Forelimb muscle (tissue), 1 donor: ENCODE results near the gene RUFY3. TPM values are rescaled to one million over a fixed set of nuclear protein-coding genes. Genes with fewer than 3 reads are reported as not detected.
"Not testable (repeated sequence)": the region's sequence is repeated elsewhere in the genome, so short reads cannot be mapped to it uniquely, and the experiment has no call there.

Experiments used
- DNase-seq: peaks from one replicate; pipeline ENCODE4 v3.0.0-alpha.2; 2013; ENCODE audit warnings: low read depth
- polyA plus RNA-seq: library from polyadenylated mRNA; unstranded; fragments of 120-200 nt; gene quantifications from one replicate; pipeline ENCODE4 v1.2.1, GENCODE V29; 2013; ENCODE audit not compliant: insufficient read length

Gene RUFY3, protein sequence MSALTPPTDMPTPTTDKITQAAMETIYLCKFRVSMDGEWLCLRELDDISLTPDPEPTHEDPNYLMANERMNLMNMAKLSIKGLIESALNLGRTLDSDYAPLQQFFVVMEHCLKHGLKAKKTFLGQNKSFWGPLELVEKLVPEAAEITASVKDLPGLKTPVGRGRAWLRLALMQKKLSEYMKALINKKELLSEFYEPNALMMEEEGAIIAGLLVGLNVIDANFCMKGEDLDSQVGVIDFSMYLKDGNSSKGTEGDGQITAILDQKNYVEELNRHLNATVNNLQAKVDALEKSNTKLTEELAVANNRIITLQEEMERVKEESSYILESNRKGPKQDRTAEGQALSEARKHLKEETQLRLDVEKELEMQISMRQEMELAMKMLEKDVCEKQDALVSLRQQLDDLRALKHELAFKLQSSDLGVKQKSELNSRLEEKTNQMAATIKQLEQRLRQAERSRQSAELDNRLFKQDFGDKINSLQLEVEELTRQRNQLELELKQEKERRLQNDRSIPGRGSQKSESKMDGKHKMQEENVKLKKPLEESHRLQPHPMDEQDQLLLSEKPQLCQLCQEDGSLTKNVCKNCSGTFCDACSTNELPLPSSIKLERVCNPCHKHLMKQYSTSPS
- 89.7 TPM for polyA plus RNA-seq

DNA sequence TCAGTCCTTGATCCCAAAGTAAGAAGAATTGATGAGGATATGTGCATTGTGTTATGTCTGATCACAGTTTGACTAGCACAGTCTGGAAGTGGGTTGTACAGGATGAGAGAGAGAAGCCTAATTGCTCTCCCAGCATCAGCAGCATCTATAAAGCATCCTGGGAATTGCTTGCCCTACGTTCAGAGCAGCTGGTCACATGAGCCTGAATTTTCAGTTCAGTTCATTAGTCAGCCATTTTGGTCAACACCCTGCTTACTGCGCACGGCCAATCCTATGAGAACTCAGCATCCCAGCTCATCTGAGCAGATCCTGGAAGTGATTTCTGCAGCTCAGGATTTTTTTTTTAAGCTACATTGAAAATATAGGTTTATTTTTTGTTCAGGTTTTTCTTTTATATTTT is at the start of gene RUFY3:
RUFY3 (plus strand) TSS at position 218 of the 400 bp plus-strand sequence. CDS start 610 bp downstream, outside the sequence.
- DNase-seq, result peak; percentile 83

DNA sequence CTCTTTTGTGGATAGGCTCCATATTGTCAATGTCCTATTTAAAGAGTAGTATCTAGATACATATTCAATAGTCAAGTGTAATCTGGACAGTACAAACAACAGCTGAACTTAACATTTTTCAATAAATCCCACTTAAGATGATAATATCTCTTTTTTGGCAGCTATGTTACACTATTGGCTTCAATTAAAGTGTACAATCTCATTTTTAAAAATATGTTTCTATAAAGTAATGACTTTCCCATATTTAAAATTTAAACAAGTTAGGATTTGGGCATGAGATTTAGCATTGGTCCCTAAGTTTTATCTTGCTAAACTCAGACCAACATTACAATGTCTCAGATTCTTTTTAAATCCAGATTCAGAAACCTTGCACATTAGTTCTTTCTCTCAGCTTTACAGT is 47.6 kb upstream of the RUFY3 start:
- DNase-seq, result no peak

DNA sequence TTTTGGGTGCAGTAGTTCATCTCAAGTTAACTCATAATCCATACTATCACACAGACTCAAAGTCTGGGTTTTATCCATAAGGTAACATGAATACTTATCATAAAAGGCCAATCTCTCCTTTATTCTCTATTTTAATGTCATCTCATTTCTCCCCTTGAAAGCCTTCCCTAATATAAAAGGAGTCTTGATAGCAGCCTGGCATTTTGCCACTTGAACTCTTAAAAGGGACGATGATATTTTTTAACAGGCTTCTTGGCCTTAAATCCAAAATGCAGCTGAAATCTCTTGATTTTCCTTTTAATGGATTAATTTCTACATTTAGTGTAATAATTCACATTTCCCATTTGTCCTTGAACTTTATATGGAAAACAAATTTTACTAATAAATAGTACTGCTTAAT is 47.0 kb upstream of the RUFY3 start:
- DNase-seq, result no peak

DNA sequence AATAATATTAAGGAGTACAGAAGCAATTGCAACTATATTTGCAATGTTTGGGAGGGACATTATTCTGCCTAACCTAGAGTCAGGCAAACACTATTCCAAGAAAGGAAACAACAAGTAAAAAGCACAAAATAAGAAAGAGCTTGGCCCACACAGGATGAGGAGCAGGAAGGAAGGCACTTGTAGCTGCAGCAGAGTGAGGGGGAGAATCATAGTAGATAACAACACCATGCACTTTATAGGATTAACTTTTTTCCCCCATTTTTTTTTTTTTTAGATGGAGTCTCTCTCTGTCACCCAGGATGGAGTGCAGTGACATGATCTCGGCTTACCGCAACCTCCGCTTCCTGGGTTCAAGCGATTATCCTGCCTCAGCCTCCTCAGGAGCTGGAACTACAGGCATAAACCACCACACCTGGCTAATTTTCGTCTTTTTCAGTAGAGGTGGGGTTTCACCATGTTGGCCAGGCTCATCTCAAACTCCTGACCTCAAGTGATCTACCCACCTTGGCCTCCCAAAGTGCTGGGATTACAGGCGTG is 45.1 kb upstream of the RUFY3 start:
- no peak for DNase-seq

DNA sequence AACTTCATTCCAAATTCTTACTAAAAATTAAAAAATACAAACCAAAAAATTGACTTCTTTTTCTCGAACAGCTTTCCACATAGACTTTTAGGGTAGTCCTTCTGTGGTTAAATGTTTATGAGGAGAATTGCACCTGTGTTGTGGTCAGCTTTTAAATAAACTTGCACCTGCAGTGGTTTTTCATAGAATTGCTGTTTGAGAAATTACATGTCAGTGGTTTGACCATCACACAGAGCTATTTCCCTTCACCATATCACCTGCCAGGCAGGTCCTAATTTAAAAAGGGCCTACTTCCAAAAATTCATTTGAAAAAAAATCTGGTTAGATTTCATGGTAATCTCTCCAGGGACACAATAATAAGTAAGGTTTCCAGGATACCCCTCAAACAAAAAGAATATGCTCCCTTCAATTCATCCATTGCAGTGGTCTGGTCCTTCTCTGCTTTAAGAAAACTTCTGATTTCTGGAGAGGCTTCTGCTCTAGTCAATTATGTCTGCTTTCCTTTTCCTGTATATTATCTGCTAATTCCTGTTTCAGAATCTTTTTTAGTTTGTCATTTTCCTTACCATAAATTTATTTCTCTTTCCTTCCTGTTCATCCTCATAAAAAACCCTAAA is 43.3 kb upstream of the RUFY3 start:
- no peak for DNase-seq

DNA sequence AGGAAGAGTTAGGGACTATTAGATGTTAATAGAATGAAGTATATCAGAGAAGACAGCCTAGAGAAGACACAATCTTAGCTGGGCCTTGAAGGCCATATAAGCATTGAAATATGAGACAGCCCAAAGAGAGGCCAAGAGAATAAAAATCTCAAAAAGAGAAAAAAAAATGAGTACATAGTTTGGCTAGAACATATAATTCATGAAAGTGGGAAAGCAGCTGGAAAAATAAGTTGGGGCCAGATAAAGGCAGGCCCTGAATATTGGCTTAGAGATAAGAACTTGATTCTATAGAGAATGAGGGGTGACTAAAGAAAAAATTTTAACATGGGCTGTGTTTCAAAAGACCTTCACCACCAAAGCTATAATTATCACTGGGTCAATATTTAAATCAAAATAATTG is 40.8 kb upstream of the RUFY3 start:
- DNase-seq, result no peak

DNA sequence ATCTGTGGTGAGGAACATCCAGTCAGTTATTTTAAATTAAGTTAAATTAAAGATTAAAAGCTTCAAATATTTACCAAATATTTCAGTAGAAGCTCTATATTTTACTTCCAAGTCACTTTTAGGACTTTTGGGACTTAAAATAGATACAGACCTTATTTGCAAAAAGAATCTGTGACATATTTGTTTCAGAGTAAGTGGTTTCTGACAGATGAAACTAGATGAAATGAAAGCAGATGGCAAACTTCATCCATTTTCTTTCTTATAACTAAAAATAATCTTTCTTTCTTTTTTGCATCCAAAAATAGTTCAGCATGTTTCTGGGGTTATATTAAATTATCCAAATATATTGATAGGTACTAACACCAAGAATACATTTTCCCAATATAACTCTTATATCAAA is 40.1 kb upstream of the RUFY3 start:
- no peak for DNase-seq

DNA sequence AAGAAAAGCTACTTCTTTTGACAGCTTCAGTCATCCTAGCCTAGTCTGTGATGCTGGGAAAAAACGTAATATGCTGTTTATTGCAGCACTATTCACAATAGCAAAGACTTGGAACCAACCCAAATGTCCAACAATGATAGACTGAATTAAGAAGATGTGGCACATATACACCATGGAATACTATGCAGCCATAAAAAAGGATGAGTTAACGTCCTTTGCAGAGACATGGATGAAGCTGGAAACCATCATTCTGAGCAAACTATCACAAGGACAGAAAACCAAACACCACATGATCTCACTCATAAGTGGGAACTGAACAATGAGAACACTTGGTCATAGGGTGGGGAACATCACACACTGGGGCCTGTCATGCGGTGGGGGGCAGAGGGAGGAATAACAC is 39.6 kb upstream of the RUFY3 start:
- DNase-seq, result not testable (repeated sequence)

DNA sequence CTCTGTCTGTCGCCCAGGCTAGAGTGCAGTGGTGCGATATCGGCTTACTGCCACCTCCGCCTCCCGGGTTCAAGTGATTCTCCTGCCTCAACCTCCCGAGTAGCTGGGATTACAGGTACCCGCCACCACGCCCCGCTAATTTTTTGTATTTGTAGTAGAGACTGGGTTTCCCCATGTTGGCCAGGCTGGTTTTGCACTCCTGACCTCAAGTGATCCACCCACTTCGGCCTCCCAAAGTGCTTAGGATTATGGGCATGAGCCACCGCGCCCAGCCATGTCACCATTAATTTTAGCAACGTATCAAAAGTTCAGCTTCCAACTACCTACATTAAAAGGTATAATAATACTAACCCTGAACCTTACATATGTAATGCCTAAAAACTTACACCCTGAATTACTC is 34.4 kb upstream of the RUFY3 start:
- DNase-seq, result no peak

DNA sequence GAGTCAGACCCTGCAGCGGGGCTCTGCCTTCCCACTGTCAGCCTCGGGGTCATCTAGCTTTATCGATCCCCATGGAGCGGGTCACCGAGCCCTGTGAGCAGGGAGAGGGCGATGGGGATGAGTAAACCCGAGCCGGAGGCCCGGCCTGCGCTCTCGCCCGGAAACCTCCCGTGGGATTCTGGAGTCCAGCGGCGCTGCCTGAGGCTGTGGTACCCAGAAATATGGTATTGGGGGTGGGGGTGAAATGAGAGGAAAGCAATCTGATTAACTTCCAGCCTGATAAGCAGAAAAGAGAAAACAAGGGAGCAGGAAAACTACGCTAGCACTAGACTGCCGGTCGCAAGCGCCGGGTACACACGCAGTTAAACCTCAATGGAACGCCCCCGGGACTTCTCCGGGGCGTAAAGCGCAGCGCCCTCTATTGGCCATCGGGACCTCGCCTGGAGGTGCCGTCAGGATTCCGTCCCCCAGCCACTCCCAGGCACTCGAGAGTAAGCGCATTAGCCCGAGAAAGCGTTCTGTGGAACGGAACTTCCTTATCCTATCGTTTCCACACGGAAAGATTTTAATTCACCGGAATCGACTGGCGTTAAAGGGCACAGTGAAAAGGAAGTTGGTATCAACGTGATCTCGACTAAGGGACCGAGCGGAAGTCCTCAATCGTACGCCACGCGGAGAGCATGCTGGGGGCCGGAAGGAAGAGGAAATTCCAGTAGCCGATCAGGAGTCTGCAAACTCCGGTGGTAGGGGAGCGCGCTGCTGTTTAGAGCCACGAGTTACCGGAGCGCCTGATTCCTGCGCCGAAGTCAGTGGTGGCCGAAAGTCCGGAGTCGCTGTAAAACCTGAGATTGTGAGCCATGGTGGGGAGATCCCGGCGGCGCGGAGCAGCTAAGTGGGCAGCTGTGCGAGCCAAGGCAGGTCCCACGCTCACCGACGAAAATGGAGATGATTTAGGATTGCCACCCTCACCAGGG is 33.7 kb upstream of the RUFY3 start, which contains the start of gene UTP3:
UTP3 (plus strand) TSS at position 712 of the 974 bp plus-strand sequence; CDS start at position 858, 146 bp downstream.
- peak; percentile 99 for DNase-seq

DNA sequence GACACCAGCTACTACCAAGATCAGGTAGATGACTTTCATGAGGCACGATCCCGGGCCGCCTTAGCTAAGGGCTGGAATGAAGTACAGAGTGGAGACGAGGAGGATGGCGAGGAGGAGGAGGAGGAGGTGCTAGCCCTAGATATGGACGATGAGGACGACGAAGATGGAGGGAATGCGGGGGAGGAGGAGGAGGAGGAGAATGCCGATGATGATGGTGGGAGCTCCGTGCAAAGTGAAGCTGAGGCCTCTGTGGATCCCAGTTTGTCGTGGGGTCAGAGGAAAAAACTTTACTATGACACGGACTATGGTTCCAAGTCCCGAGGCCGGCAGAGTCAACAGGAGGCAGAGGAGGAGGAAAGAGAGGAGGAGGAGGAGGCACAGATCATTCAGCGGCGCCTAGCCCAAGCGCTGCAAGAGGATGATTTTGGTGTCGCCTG is 33.0 kb upstream of the RUFY3 start:
- DNase-seq, result no peak

DNA sequence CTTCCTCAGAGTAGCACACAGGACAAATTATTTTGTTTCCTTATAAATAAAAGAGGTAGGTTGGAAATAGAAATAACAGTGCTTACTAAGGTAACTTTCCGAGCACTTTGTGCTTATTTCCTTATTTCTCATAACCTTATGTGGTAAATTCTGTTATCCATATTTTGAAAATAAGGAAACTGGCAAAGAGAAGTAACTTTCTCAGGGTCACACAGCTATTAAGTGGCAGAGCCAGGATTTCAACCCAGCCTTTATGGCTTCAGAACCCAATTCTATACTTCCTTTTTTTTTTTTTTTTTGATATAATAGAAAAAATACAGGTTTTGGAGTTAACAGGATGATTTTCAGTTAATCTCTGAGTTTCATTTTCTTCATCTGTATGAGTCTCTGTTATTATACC is 30.1 kb upstream of the RUFY3 start:
- DNase-seq, result no peak

DNA sequence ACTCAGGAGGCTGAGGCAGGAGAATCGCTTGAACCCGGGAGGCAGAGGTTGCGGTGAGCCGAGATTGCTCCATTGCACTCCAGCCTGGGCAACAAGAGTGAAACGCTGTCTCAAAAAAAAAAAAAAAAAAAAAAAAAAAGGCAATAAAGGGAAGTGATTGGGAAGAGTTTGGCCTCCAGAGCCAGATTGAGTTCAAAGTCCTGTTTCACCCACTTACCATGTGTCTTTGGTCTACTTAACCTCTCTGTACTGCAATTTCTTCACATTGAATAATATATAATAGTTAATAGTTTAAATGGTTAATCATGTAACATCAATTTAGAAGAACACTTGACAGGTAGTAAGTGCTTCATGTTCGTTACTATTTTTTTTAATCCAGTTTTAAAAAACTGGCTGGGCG is 27.1 kb upstream of the RUFY3 start:
- DNase-seq, result not testable (repeated sequence)

DNA sequence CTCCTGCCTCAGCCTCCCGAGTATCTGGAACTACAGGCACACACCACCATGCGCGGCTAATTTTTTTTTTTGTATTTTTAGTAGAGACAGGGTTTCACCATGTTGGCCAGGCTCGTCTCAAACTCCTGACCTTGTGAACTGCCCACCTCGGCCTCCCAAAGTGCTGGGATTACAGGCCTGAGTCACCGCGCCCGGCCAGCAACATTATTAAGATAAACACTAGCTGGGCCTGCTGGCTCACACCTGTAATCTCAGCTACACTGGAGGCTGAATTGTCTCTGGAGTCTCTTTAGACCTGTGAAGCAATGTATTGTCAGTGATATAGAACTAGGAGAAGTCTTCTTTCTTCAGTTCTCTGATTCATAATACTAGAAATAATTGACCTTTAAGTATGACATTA is 23.3 kb upstream of the RUFY3 start:
- DNase-seq, result not testable (repeated sequence)

DNA sequence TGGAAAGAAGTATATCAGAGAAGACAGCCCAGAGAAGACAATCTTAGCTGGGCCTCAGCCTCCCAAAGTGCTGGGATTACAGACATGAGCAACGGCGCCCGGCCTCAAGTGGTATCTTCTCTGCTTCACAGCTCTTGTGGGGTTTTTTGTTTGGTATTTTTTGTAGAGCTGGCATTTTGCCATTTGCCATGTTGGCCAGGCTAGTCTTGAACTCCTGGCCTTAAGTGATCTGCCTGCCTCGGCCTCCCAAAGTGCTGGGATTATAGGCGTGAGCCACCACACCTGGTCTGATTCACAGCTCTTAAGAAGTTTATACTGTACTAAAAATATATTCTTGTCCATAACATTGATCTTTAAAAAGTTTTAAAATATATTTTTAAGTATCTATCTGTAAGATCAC is 21.1 kb upstream of the RUFY3 start:
- DNase-seq, result no peak

DNA sequence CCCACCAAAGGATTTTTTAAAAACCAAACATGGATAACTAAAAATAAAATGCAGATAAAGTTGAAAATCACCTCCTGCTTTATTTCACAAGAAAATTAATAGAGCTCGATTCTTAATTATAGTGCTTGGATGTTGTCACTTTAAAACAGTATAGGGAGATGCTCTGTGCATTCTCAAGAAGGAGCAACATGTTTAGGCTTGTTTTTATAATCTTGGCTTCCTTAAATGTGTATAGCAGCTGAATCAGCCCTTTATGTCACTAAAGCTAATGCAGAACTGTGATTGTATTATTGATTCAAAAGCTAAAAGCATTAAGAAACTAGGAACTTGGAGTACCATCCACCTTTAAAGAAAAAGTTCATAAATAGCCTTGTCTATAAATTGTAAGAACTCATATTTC is 20.5 kb upstream of the RUFY3 start:
- no peak for DNase-seq

DNA sequence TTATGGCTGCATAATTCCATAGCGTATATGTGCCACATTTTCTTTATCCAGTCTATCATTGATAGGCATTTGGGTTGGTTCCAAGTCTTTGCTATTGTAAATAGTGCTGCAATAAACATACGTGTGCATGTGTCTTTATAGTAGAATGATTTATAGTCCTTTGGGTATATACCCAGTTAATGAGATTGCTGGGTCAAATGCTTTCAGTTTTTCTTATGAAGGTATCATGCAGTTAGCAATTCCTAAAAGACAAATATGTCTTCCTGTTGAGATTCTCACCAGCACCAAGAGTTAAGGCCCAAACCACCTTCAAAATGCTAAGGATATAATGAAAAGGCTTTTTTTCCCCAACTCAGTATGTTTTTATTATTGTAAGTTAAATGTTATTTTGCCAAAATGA is 19.2 kb upstream of the RUFY3 start:
- not testable (repeated sequence) for DNase-seq

DNA sequence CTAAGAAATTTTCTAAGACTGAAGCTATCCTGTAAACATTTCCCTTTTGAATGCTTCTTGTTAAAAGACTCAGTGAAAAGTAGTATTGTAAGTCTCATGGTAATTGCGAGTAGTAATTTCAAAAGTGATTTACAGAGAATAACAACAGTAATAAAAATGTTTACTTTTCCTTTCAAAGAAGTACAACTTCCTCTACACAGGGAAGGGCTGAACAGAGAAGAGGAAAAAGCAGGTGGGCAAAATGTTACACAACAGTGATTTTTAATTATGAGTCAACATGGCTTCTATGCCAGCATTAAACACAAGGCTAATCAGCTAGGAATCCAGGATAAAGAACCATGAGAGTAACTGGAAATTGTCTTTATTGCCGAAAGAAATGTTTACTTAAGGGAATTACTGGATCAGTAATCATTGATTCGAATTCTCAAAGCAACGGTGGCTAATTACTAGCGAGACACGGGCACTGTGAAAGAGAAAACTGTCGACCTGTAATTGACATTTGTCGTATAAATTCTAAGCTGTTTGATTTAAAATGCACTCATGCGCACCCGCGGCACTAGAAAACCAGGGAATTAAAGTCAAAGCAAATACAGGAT is 18.0 kb upstream of the RUFY3 start:
- DNase-seq, result no peak

DNA sequence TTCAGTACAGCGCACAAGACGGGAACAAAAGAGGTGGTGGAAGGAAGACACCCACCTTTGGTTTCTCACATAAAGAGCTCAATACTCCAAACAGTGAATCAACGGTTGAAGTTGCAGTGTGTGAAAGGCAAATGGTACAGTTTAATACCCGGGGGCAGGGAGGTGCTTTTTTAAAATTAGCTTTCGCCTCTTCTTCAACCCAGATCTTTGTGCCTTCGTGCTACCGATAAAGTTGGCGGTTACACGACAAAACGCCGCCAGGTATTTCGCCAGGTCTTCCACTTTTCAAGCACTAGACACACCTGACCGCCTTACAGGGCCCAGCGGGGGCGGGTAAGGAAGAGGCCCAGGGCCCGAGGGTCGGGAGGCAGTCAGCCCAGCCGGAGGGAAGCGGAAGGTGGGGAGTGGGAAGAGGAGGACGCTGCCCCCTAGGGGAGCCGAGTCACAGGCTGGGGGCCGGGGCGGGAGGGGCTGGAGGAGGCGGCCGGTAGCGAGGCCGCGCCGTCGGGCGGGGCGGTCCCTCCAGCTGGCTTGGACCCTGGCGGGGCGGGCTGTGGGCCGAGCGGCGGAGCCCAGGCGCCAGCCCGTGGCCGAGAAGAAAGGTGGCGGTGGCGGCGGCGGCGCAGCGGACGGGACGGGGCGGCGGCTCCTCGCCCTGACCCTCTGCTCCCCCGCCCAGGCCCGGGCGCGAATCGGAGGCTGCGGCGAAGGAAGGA is 17.4 kb upstream of the RUFY3 start:
- DNase-seq, result no peak

DNA sequence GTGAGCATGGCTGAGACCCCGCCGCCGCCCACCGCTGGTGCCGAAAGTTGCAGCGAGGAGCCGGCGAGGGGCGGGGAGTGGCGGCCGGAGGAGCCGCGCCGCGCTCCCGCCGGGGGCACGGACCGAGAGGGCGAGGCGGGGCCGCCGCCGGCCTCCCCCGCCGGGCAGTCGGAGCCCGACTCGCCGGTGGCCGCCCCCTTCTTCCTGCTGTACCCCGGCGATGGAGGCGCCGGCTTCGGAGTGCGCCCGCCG is 16.9 kb upstream of the RUFY3 start:
- no peak for DNase-seq
